ENCODE results near the gene PRKCA.
A peak's percentile ranks its signal among the peaks of the same experiment; 100 is the strongest.

The PRKCA gene

DNA sequence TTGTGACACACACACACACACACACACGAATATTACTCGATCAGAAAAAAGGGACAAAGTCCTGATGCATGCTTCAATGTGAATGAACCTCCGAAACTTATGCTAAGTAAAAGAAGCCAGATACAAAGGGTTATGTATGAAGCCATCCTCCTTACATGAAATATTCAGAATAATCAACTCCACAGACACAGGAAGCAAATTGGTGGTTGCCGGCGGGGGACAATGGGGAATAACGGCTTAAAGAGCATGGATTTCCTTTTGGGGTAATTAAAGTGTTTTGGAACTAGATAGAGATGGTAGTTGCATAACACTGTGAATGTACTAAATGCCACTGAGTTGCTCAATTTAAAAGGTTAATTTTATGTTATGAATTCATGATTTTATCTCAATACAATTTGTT, 524.4 kb downstream of the PRKCA start:
- TF ChIP-seq, protein P1, sequence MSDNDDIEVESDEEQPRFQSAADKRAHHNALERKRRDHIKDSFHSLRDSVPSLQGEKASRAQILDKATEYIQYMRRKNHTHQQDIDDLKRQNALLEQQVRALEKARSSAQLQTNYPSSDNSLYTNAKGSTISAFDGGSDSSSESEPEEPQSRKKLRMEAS (IDR thresholded peaks at IDR 0.05) = no peak
- TF ChIP-seq NFIC (IDR thresholded peaks at IDR 0.05) (no peak), EP300 (IDR thresholded peaks at IDR 0.05; ENCODE audit: borderline replicate concordance) (no peak), ZBTB7A (IDR thresholded peaks at IDR 0.05; ENCODE audit: low read depth) (no peak), TCF12 (IDR thresholded peaks at IDR 0.05; ENCODE audit: low read depth) (no peak), EGR1 (IDR thresholded peaks at IDR 0.05) (no peak), FOXM1 (IDR thresholded peaks at IDR 0.05; ENCODE audit: borderline replicate concordance, low read depth) (no peak), TEAD4 (IDR thresholded peaks at IDR 0.05) (no peak), CREB1 (IDR thresholded peaks at IDR 0.05; ENCODE audit: low read depth) (no peak), TAF1 (IDR thresholded peaks at IDR 0.05; ENCODE audit: low read depth) (no peak), CEBPB (IDR thresholded peaks at IDR 0.05) (no peak), RAD21 (IDR thresholded peaks at IDR 0.05; ENCODE audit: low read depth) (no peak), YY1 (IDR thresholded peaks at IDR 0.05; ENCODE audit: low read depth) (no peak)
- TF ChIP-seq, protein P2, sequence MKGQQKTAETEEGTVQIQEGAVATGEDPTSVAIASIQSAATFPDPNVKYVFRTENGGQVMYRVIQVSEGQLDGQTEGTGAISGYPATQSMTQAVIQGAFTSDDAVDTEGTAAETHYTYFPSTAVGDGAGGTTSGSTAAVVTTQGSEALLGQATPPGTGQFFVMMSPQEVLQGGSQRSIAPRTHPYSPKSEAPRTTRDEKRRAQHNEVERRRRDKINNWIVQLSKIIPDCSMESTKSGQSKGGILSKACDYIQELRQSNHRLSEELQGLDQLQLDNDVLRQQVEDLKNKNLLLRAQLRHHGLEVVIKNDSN (IDR thresholded peaks at IDR 0.05) = no peak
- TF ChIP-seq, protein P3, sequence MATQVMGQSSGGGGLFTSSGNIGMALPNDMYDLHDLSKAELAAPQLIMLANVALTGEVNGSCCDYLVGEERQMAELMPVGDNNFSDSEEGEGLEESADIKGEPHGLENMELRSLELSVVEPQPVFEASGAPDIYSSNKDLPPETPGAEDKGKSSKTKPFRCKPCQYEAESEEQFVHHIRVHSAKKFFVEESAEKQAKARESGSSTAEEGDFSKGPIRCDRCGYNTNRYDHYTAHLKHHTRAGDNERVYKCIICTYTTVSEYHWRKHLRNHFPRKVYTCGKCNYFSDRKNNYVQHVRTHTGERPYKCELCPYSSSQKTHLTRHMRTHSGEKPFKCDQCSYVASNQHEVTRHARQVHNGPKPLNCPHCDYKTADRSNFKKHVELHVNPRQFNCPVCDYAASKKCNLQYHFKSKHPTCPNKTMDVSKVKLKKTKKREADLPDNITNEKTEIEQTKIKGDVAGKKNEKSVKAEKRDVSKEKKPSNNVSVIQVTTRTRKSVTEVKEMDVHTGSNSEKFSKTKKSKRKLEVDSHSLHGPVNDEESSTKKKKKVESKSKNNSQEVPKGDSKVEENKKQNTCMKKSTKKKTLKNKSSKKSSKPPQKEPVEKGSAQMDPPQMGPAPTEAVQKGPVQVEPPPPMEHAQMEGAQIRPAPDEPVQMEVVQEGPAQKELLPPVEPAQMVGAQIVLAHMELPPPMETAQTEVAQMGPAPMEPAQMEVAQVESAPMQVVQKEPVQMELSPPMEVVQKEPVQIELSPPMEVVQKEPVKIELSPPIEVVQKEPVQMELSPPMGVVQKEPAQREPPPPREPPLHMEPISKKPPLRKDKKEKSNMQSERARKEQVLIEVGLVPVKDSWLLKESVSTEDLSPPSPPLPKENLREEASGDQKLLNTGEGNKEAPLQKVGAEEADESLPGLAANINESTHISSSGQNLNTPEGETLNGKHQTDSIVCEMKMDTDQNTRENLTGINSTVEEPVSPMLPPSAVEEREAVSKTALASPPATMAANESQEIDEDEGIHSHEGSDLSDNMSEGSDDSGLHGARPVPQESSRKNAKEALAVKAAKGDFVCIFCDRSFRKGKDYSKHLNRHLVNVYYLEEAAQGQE (IDR thresholded peaks at IDR 0.05; ENCODE audit: low read depth) = no peak

DNA sequence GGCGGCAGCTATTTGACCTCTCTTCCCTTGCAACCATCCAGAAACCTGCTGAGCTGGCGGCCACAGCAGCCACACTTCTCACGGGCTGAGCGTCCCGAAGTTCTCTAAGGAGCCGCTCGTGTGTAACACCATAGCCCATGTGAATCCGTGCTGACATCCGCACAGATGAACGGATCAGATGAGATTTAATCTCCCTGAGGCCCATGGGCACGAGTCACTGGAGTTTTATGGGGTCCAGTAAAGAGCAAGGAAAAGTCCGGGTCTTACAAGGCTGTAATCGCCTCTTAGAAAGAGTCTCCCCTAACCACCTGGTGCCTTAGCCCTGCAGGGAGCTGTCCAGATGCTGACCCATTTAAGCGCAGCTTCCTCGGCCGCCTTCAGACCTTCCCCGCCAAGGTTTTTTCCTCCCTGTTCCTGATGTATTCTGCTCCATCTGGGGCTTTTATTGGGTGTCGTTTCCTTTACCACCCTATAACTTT, 527.0 kb downstream of the PRKCA start:
- TF ChIP-seq RAD21 (IDR thresholded peaks at IDR 0.05; ENCODE audit: low read depth) (peak; percentile 26; the same call in 1 of the 2 replicates), TCF12 (IDR thresholded peaks at IDR 0.05; ENCODE audit: low read depth) (peak; percentile 40; the same call in 1 of the 2 replicates), CREB1 (IDR thresholded peaks at IDR 0.05; ENCODE audit: low read depth) (no peak)
- TF ChIP-seq, protein P1 (IDR thresholded peaks at IDR 0.05) = peak; percentile 47; the same call in 1 of the 2 replicates
- TF ChIP-seq, protein P3 (IDR thresholded peaks at IDR 0.05; ENCODE audit: low read depth) = peak; percentile 94
- TF ChIP-seq, protein P2 (IDR thresholded peaks at IDR 0.05) = peak; percentile 22; the same call in 1 of the 2 replicates

DNA sequence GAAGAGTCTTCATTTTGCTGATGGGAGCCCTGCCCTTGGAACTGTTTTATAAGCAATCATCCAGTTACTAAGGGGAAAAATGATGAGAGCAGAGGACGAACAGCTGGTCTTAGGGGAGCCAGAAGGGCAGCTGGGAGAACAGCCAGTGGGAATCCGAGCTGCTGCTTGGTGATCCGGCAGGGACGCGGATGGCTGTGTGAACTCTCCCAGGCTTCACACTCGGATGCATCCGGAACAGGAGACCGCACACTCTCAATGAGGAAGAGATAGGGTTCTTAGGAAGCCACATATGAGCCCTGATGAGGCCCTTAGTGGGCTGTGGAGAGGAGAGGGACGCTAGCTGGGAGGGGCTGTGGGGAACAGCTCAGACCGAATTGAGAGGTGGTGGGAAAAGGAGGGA, 527.5 kb downstream of the PRKCA start:
- TF ChIP-seq TCF12 (IDR thresholded peaks at IDR 0.05; ENCODE audit: low read depth) (no peak), NFIC (IDR thresholded peaks at IDR 0.05) (no peak), YY1 (IDR thresholded peaks at IDR 0.05; ENCODE audit: low read depth) (no peak), FOXM1 (IDR thresholded peaks at IDR 0.05; ENCODE audit: borderline replicate concordance, low read depth) (no peak), CREB1 (IDR thresholded peaks at IDR 0.05; ENCODE audit: low read depth) (no peak), TEAD4 (IDR thresholded peaks at IDR 0.05) (no peak), RAD21 (IDR thresholded peaks at IDR 0.05; ENCODE audit: low read depth) (no peak), EP300 (IDR thresholded peaks at IDR 0.05; ENCODE audit: borderline replicate concordance) (no peak), TAF1 (IDR thresholded peaks at IDR 0.05; ENCODE audit: low read depth) (no peak), ZBTB7A (IDR thresholded peaks at IDR 0.05; ENCODE audit: low read depth) (no peak), CEBPB (IDR thresholded peaks at IDR 0.05) (no peak), EGR1 (IDR thresholded peaks at IDR 0.05) (no peak)
- TF ChIP-seq, protein P2 (IDR thresholded peaks at IDR 0.05) = no peak

DNA sequence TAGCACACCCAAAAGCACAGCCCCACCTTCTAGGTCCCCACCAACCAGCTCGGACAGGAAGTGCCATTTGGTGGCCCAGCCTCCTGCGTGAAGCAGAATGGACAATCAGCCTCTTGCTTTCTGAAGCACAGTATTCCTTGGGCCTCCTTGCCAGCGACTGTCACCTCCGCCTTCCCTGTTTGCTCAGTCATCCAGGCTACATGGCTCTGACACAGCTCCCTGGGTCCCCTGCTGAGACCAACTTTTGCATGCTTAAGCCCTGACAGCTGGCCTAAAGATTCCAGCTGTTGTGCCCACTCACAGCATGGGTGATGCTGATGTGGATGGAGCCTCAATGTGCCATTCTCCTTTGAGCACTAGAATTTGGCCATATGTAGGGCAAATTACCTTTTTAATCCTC, 528.0 kb downstream of the PRKCA start:
- TF ChIP-seq TAF1 (IDR thresholded peaks at IDR 0.05; ENCODE audit: low read depth) (no peak), NFIC (IDR thresholded peaks at IDR 0.05) (no peak), TEAD4 (IDR thresholded peaks at IDR 0.05) (no peak), FOXM1 (IDR thresholded peaks at IDR 0.05; ENCODE audit: borderline replicate concordance, low read depth) (no peak), CEBPB (IDR thresholded peaks at IDR 0.05) (no peak), RAD21 (IDR thresholded peaks at IDR 0.05; ENCODE audit: low read depth) (no peak), ZBTB7A (IDR thresholded peaks at IDR 0.05; ENCODE audit: low read depth) (no peak), YY1 (IDR thresholded peaks at IDR 0.05; ENCODE audit: low read depth) (no peak), EP300 (IDR thresholded peaks at IDR 0.05; ENCODE audit: borderline replicate concordance) (no peak)
- TF ChIP-seq, protein P3 (IDR thresholded peaks at IDR 0.05; ENCODE audit: low read depth) = no peak
